ENCODE data around the gene IER5L. TPM values are rescaled to one million over a fixed set of nuclear protein-coding genes. Genes with fewer than 3 reads are reported as not detected.

Gene IER5L
- total and polyA plus RNA-seq, 10 donors, result 3.9 to 14.0 (median 8.2) TPM

DNA sequence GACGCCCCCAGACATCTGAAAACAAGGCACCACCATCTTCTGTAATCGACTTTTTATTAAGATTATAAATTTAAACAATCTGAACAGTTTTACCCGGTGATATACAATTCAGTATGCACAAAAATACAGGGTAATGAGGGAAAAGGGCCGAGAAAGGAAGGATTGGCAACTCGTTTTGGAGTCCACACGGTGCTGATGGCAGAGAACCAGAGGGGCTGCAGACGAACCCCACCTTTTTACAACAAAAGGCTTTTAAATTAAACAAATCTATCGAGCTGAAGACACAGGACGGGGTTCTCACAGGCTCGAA is 2.6 kb downstream of the IER5L start:
- Histone ChIP-seq H3K4me3 (peak overlapping the region; percentile 36 to 98 (median 77)), H3K27me3 (replicated peaks in 1 of 7) (peaks cover 0 to 55% (median 5%) of the 10 kb centered on the region in 7 donors), H3K27ac (peak overlapping the region; percentile 86 to 95 (median 93)), H3K4me1 (peaks cover 17 to 61% (median 45%) of the 10 kb centered on the region in 6 donors), H3K36me3 (no peaks in the 10 kb centered on the region), H3K9me3 (no peaks in the 10 kb centered on the region)
- 1 to 3% (median 1%) methylated on average over 10 of the region's 10 CpGs for WGBS, 5 donors
- intact Hi-C loops (cut with DNase I; ENCODE audit: low total_unique reads), result no loop called here
- DNase-seq, result no peak
- TF ChIP-seq POLR2AphosphoS5 (IDR thresholded peaks at IDR 0.05) (no peak), POLR2A (IDR thresholded peaks at IDR 0.05) (no peak)
- TF ChIP-seq, protein P1, sequence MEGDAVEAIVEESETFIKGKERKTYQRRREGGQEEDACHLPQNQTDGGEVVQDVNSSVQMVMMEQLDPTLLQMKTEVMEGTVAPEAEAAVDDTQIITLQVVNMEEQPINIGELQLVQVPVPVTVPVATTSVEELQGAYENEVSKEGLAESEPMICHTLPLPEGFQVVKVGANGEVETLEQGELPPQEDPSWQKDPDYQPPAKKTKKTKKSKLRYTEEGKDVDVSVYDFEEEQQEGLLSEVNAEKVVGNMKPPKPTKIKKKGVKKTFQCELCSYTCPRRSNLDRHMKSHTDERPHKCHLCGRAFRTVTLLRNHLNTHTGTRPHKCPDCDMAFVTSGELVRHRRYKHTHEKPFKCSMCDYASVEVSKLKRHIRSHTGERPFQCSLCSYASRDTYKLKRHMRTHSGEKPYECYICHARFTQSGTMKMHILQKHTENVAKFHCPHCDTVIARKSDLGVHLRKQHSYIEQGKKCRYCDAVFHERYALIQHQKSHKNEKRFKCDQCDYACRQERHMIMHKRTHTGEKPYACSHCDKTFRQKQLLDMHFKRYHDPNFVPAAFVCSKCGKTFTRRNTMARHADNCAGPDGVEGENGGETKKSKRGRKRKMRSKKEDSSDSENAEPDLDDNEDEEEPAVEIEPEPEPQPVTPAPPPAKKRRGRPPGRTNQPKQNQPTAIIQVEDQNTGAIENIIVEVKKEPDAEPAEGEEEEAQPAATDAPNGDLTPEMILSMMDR (IDR thresholded peaks at IDR 0.05 in 8 of 11, conservative IDR thresholded peaks at IDR 0.05 in 3 of 11), result no peak

- H3K27me3 ChIP-seq (replicated peaks in 1 of 7), result peaks cover 0 to 54% (median 5%) of the 10 kb centered on the region in 7 donors
- H3K9me3 ChIP-seq, result no peaks in the 10 kb centered on the region
- H3K4me3 ChIP-seq, result peak overlapping the region; percentile 36 to 98 (median 77)
- H3K36me3 ChIP-seq, result no peaks in the 10 kb centered on the region
- no peak for TF ChIP-seq POLR2A (IDR thresholded peaks at IDR 0.05)
- TF ChIP-seq, protein P1 (IDR thresholded peaks at IDR 0.05 in 8 of 11, conservative IDR thresholded peaks at IDR 0.05 in 3 of 11), result peak in 1 of 11 experiments; percentile 8
- TF ChIP-seq POLR2AphosphoS5 (IDR thresholded peaks at IDR 0.05), result peak; percentile 18 to 74 (median 35)
- 1 to 2% (median 1%) methylated on average over 35 to 53 of the region's 53 CpGs for WGBS, 5 donors
- H3K4me1 ChIP-seq, result peaks cover 17 to 66% (median 45%) of the 10 kb centered on the region in 6 donors
- peak; percentile 86 for DNase-seq
- intact Hi-C loops (cut with DNase I; ENCODE audit: low total_unique reads), result no loop called here
- peak overlapping the region; percentile 86 to 95 (median 93) for H3K27ac ChIP-seq
Observed at GRCh38 chr9:129174724-129175514, 3.1 kb downstream of the IER5L start.

DNA sequence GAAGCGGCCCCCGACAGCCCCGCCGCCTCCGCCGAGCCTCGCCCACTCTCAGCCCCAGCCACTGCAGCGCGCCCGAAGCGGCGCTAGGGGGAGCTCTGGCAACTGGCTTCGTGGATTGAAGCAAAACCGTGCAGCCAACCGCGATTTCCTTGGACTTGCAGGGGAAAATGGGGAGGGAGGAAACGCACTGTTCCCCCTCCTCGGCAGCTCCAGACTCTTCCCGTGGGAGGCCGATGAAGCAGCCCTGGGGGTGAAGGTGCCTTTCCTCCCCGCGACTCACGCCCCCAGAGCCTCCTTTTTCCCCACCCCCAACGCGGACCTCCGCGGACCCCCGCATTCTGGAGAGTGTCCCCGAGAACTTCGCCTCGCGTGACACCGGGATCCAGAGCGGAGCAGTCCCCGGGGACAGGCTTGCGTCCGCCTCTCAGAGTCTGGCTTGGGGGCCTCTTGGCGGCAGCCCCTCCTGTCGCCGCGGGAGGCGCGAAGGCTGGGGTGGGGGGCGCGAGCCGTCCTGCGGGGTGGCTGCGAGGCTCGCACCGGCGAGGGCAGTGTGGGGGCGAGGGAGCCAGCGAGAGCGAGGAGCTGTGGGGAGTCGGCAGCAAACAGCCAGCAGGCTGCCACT is 3.8 kb downstream of the IER5L start:
- intact Hi-C loops (cut with DNase I; ENCODE audit: low total_unique reads), result no loop called here
- Histone ChIP-seq H3K27me3 (replicated peaks in 1 of 7) (peaks cover 0 to 47% (median 5%) of the 10 kb centered on the region in 7 donors), H3K4me1 (peaks cover 17 to 65% (median 45%) of the 10 kb centered on the region in 6 donors), H3K4me3 (peak overlapping the region; percentile 36 to 98 (median 77)), H3K9me3 (no peaks in the 10 kb centered on the region), H3K27ac (peak overlapping the region; percentile 86 to 95 (median 93)), H3K36me3 (no peaks in the 10 kb centered on the region)
- TF ChIP-seq POLR2A (IDR thresholded peaks at IDR 0.05), result no peak
- TF ChIP-seq POLR2AphosphoS5 (IDR thresholded peaks at IDR 0.05), result peak; percentile 69 to 81 (median 78)
- TF ChIP-seq, protein P1 (IDR thresholded peaks at IDR 0.05 in 8 of 11, conservative IDR thresholded peaks at IDR 0.05 in 3 of 11), result peak; percentile 92 to 100 (median 98)
- peak; percentile 96 for DNase-seq
- 0 to 1% (median 1%) methylated on average over 35 to 55 of the region's 55 CpGs for WGBS, 5 donors
